ENCODE data around the gene TRABD. TPM values are rescaled to one million over a fixed set of nuclear protein-coding genes. Genes with fewer than 3 reads are reported as not detected.

TRABD gene
- total and polyA plus RNA-seq, 4 experiments from 2014 or later: 51.5 to 126 (median 92.8) TPM

DNA sequence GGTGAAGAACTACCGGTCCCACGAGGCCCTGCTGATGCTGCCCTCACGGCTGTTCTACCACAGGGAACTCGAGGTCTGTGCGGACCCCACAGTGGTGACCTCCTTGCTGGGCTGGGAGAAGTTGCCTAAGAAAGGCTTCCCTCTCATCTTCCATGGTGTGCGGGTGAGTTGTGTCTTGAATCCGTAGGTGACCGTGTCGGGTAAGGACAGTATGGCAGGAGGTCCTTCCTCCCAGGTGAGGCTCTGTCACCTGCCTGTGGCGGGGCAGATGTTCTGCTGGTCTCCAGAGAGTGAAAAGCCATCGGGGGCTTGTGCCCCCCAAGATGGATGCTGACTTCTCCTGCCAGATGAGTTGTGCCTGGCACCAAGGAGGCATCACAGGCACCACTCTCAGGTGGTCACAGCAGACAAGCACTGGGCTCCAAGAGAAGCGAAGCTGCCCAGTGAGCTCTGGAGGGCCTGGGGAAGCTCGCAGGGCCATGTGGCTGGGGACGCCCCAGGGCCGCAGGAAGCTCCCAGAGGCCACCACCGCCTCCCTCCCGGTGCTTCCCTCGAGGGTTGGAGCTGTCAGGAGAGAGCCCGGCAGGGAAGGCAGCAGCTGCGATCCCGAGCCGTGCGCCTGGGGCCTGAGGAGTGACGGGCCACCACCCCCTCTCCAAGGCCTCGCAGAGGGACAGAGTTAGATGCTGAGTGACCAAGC, 32.5 kb upstream of the TRABD start:
- no peaks in the 10 kb centered on the region for H3K36me3 Mint-ChIP-seq
- no peaks in the 10 kb centered on the region for H3K36me3 ChIP-seq (ENCODE audit: insufficient read depth, low read length)
- no peak overlapping the region for H3K27ac ChIP-seq (ENCODE audit: low read depth, low read length)
- no peak overlapping the region for H3K27ac Mint-ChIP-seq
- H3K4me3 Mint-ChIP-seq: no peak overlapping the region
- no peaks in the 10 kb centered on the region for H3K9me3 Mint-ChIP-seq
- H3K27me3 Mint-ChIP-seq: peaks cover 2 to 3% of the 10 kb centered on the region in 2 donors
- no peaks in the 10 kb centered on the region for H3K9me3 ChIP-seq (ENCODE audit: control insufficient read depth in 1 of 2, low read length in 2 of 2)
- peaks cover 0 to 2% (median 0%) of the 10 kb centered on the region in 4 donors for H3K4me1 Mint-ChIP-seq
- ChIA-PET POLR2A (ENCODE audit: partially characterized antibody) (no interaction called here), CTCF (ENCODE audit: partially characterized antibody) (no interaction called here)
- no peak for DNase-seq
- no peak overlapping the region for H3K4me3 ChIP-seq (ENCODE audit: low read length in 2 of 2)
- H3K27me3 ChIP-seq (ENCODE audit: insufficient read depth, low read length): no peaks in the 10 kb centered on the region
- intact Hi-C loops (cut with micrococcal nuclease): no loop called here
- H3K4me1 ChIP-seq (ENCODE audit: insufficient read depth, low read length): no peaks in the 10 kb centered on the region

GRCh38 chr22:50153756-50154140, 32.0 kb upstream of the TRABD start:
- no peak overlapping the region for H3K27ac Mint-ChIP-seq
- no peak overlapping the region for H3K4me3 Mint-ChIP-seq
- peaks cover 0 to 2% (median 0%) of the 10 kb centered on the region in 4 donors for H3K4me1 Mint-ChIP-seq
- H3K27me3 Mint-ChIP-seq: peaks cover 2 to 3% of the 10 kb centered on the region in 2 donors
- ChIA-PET CTCF (ENCODE audit: partially characterized antibody) (no interaction called here), POLR2A (ENCODE audit: partially characterized antibody) (no interaction called here)
- H3K4me3 ChIP-seq (ENCODE audit: low read length in 2 of 2): no peak overlapping the region
- H3K36me3 Mint-ChIP-seq: no peaks in the 10 kb centered on the region
- intact Hi-C loops (cut with micrococcal nuclease): no loop called here
- H3K9me3 Mint-ChIP-seq: no peaks in the 10 kb centered on the region
- no peak overlapping the region for H3K27ac ChIP-seq (ENCODE audit: low read depth, low read length)
- H3K27me3 ChIP-seq (ENCODE audit: insufficient read depth, low read length): no peaks in the 10 kb centered on the region
- H3K4me1 ChIP-seq (ENCODE audit: insufficient read depth, low read length): no peaks in the 10 kb centered on the region
- no peaks in the 10 kb centered on the region for H3K9me3 ChIP-seq (ENCODE audit: control insufficient read depth in 1 of 2, low read length in 2 of 2)
- H3K36me3 ChIP-seq (ENCODE audit: insufficient read depth, low read length): no peaks in the 10 kb centered on the region
- no peak for DNase-seq

GRCh38 chr22:50157709-50158375, 27.9 kb upstream of the TRABD start:
- no peak for DNase-seq
- Mint-ChIP-seq H3K36me3 (no peaks in the 10 kb centered on the region), H3K4me3 (no peak overlapping the region), H3K9me3 (no peaks in the 10 kb centered on the region), H3K27me3 (peaks cover 2 to 5% of the 10 kb centered on the region in 2 donors), H3K27ac (no peak overlapping the region), H3K4me1 (no peaks in the 10 kb centered on the region)
- Histone ChIP-seq H3K36me3 (ENCODE audit: insufficient read depth, low read length) (no peaks in the 10 kb centered on the region), H3K9me3 (ENCODE audit: control insufficient read depth in 1 of 2, low read length in 2 of 2) (no peaks in the 10 kb centered on the region), H3K4me1 (ENCODE audit: insufficient read depth, low read length) (no peaks in the 10 kb centered on the region), H3K4me3 (ENCODE audit: low read length in 2 of 2) (no peak overlapping the region), H3K27me3 (ENCODE audit: insufficient read depth, low read length) (no peaks in the 10 kb centered on the region), H3K27ac (ENCODE audit: low read depth, low read length) (no peak overlapping the region)
- intact Hi-C loops (cut with micrococcal nuclease): no loop called here
- CTCF ChIA-PET (ENCODE audit: partially characterized antibody): no interaction called here
- POLR2A ChIA-PET (ENCODE audit: partially characterized antibody): no interaction called here

DNA sequence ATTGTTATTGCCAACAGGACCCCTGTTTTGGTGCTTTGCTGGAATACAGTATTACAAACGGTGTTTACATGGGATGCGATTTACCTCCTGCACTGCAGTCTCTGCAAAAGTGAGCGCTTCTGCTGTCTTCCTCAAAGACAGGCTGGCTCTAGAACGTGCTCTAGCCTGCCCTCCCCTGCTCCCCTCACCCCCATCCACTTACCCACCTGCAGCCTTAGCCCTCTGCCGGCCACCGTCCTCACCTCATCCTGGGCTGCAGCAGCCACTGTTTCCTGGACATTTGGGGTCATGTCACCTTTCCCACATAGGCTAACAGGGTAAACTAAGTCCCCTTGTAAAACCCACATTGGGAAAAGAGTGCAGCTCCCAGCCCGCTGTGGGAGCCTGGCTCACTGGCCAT, 24.8 kb upstream of the TRABD start:
- no peak for DNase-seq
- H3K9me3 Mint-ChIP-seq: no peaks in the 10 kb centered on the region
- peaks cover 6 to 9% of the 10 kb centered on the region in 2 donors for H3K27me3 Mint-ChIP-seq
- no peaks in the 10 kb centered on the region for H3K4me1 ChIP-seq (ENCODE audit: insufficient read depth, low read length)
- no peaks in the 10 kb centered on the region for H3K27me3 ChIP-seq (ENCODE audit: insufficient read depth, low read length)
- H3K36me3 Mint-ChIP-seq: no peaks in the 10 kb centered on the region
- no peaks in the 10 kb centered on the region for H3K36me3 ChIP-seq (ENCODE audit: insufficient read depth, low read length)
- H3K4me3 Mint-ChIP-seq: no peak overlapping the region
- H3K9me3 ChIP-seq (ENCODE audit: control insufficient read depth in 1 of 2, low read length in 2 of 2): no peaks in the 10 kb centered on the region
- POLR2A ChIA-PET (ENCODE audit: partially characterized antibody): no interaction called here
- H3K4me3 ChIP-seq (ENCODE audit: low read length in 2 of 2): no peak overlapping the region
- CTCF ChIA-PET (ENCODE audit: partially characterized antibody): no interaction called here
- no peak overlapping the region for H3K27ac ChIP-seq (ENCODE audit: low read depth, low read length)
- no peak overlapping the region for H3K27ac Mint-ChIP-seq
- intact Hi-C loops (cut with micrococcal nuclease): no loop called here
- no peaks in the 10 kb centered on the region for H3K4me1 Mint-ChIP-seq

GRCh38 chr22:50161508-50162390, 24.0 kb upstream of the TRABD start:
- ChIA-PET POLR2A (ENCODE audit: partially characterized antibody) (no interaction called here), CTCF (ENCODE audit: partially characterized antibody) (no interaction called here)
- Histone ChIP-seq H3K4me3 (ENCODE audit: low read length in 2 of 2) (no peak overlapping the region), H3K36me3 (ENCODE audit: insufficient read depth, low read length) (no peaks in the 10 kb centered on the region), H3K27me3 (ENCODE audit: insufficient read depth, low read length) (no peaks in the 10 kb centered on the region), H3K27ac (ENCODE audit: low read depth, low read length) (no peak overlapping the region), H3K4me1 (ENCODE audit: insufficient read depth, low read length) (no peaks in the 10 kb centered on the region), H3K9me3 (ENCODE audit: control insufficient read depth in 1 of 2, low read length in 2 of 2) (no peaks in the 10 kb centered on the region)
- Mint-ChIP-seq H3K36me3 (no peaks in the 10 kb centered on the region), H3K27me3 (peaks cover 6 to 9% of the 10 kb centered on the region in 2 donors), H3K9me3 (no peaks in the 10 kb centered on the region), H3K4me3 (no peak overlapping the region), H3K27ac (no peak overlapping the region), H3K4me1 (no peaks in the 10 kb centered on the region)
- no peak for DNase-seq
- intact Hi-C loops (cut with micrococcal nuclease): no loop called here

DNA sequence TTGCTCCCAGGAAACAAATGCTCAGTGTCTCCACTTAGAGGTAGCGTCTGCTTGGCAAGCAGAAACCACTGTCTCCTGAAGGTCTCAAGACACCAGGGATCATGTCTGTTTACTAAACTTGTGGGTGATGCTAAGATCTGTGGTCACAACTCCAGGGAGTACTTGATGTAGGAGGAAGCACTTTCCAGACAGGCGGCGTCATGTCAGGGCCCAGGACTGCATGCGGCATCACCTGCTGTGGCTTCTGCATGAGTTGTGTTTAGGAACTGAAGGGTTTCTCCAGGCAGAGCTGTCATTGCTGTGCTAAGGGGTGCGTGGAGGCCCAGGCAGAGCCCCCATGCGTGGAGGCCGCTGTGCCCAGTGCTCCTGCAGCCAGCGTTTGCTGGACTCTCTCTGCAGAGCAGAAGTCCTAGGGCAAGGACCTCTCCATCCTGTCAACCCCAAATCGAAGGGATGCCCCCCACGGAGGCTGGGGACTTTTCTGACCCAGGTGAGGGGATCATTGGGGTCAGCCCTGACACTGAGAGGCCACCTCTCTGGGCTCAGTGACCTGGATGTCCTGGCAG, 23.2 kb upstream of the TRABD start:
- H3K9me3 Mint-ChIP-seq: no peaks in the 10 kb centered on the region
- POLR2A ChIA-PET (ENCODE audit: partially characterized antibody): no interaction called here
- H3K36me3 Mint-ChIP-seq: no peaks in the 10 kb centered on the region
- no peak overlapping the region for H3K4me3 Mint-ChIP-seq
- DNase-seq: no peak
- no peak overlapping the region for H3K4me3 ChIP-seq (ENCODE audit: low read length in 2 of 2)
- H3K27me3 ChIP-seq (ENCODE audit: insufficient read depth, low read length): no peaks in the 10 kb centered on the region
- no peaks in the 10 kb centered on the region for H3K9me3 ChIP-seq (ENCODE audit: control insufficient read depth in 1 of 2, low read length in 2 of 2)
- H3K4me1 ChIP-seq (ENCODE audit: insufficient read depth, low read length): no peaks in the 10 kb centered on the region
- CTCF ChIA-PET (ENCODE audit: partially characterized antibody): no interaction called here
- H3K27ac ChIP-seq (ENCODE audit: low read depth, low read length): no peak overlapping the region
- intact Hi-C loops (cut with micrococcal nuclease): no loop called here
- H3K27me3 Mint-ChIP-seq: peaks cover 6 to 9% of the 10 kb centered on the region in 2 donors
- H3K27ac Mint-ChIP-seq: no peak overlapping the region
- no peaks in the 10 kb centered on the region for H3K36me3 ChIP-seq (ENCODE audit: insufficient read depth, low read length)
- no peaks in the 10 kb centered on the region for H3K4me1 Mint-ChIP-seq

GRCh38 chr22:50165436-50166123, 20.1 kb upstream of the TRABD start:
- no peak for DNase-seq
- H3K36me3 ChIP-seq (ENCODE audit: insufficient read depth, low read length): no peaks in the 10 kb centered on the region
- POLR2A ChIA-PET (ENCODE audit: partially characterized antibody): no interaction called here
- H3K27ac Mint-ChIP-seq: no peak overlapping the region
- H3K27ac ChIP-seq (ENCODE audit: low read depth, low read length): no peak overlapping the region
- CTCF ChIA-PET (ENCODE audit: partially characterized antibody): no interaction called here
- no peaks in the 10 kb centered on the region for H3K36me3 Mint-ChIP-seq
- H3K9me3 ChIP-seq (ENCODE audit: control insufficient read depth in 1 of 2, low read length in 2 of 2): no peaks in the 10 kb centered on the region
- intact Hi-C loops (cut with micrococcal nuclease): no loop called here
- peaks cover 0 to 2% (median 0%) of the 10 kb centered on the region in 8 donors for H3K9me3 Mint-ChIP-seq
- H3K4me3 ChIP-seq (ENCODE audit: low read length in 2 of 2): no peak overlapping the region
- H3K27me3 Mint-ChIP-seq: peaks cover 17 to 20% of the 10 kb centered on the region in 2 donors
- peaks cover 9% of the 10 kb centered on the region for H3K27me3 ChIP-seq (ENCODE audit: insufficient read depth, low read length)
- peaks cover 0 to 8% (median 0%) of the 10 kb centered on the region in 4 donors for H3K4me1 Mint-ChIP-seq
- no peaks in the 10 kb centered on the region for H3K4me1 ChIP-seq (ENCODE audit: insufficient read depth, low read length)
- no peak overlapping the region for H3K4me3 Mint-ChIP-seq
